HG02840 (cell line): Measurements from ENCODE around the gene C10orf53.

Experiments
- ATAC-seq: cut with Tn5 transposase; IDR thresholded peaks from one replicate; pipeline ENCODE4 v1.9.1; 2021; ENCODE audit warnings: mild to moderate bottlenecking, moderate library complexity, moderate number of reproducible peaks; ENCODE audit not compliant: unreplicated experiment, low FRiP score

Gene C10orf53

DNA sequence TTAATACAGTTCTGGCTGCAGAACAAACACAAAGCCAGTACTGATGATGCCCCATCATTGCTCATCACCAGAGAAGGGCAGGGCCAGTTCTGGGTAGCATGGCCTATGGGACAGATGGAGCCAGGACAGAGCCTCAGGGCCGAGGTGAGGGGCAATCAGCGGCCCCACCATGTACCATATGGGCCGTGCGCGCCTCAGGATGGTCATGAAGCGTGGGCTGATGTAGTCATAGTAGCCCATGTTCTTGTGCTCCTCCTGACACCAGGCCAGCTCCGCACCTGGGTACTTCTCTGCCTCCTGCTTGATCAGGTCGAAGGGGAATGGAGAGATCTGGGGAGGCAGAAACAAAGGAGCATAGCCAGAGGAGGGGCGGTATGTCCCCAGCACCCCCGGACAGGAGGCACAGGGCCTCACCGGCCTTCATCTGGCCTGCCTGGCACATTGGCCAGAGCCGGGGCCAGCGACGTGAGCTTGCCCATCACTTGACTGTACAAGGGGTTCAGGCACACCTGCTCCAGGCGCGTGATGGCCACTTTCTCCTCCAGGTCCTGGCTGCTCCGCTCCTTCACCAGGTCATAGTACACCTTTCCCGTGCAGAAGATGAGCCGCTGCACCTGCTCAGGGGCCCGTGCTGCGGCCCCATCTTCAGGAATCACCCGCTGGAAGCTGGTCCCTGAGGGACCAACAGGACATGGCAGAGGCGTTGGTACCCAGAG is 56.6 kb downstream of the C10orf53 start:
- no peak for ATAC-seq

DNA sequence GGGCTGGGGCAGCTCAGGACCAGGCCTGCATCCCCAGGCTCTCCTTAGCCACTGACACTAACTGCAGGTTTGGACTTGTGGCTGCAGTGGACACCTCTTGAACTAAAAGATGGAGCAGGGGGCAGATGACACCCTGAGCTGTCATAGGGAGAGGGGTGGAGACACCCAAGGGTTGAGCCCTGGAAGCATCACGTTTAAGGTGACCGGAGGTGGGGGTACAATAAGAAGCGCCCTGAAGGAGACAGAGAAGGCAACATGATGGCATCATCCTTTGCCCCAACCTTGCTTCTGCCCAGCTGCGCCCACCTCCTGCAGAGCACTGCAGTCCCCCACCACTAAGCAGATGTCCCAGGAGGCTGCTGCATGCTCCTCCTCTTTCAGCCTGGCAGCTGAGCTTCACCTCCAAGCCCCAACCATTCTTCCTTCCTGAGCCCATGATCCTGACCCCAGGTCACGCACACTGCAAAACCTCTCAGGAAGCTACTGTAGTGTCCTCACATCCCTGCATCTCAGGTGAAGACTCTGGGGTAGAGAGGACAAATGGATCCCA is 57.2 kb downstream of the C10orf53 start:
- ATAC-seq = no peak

DNA sequence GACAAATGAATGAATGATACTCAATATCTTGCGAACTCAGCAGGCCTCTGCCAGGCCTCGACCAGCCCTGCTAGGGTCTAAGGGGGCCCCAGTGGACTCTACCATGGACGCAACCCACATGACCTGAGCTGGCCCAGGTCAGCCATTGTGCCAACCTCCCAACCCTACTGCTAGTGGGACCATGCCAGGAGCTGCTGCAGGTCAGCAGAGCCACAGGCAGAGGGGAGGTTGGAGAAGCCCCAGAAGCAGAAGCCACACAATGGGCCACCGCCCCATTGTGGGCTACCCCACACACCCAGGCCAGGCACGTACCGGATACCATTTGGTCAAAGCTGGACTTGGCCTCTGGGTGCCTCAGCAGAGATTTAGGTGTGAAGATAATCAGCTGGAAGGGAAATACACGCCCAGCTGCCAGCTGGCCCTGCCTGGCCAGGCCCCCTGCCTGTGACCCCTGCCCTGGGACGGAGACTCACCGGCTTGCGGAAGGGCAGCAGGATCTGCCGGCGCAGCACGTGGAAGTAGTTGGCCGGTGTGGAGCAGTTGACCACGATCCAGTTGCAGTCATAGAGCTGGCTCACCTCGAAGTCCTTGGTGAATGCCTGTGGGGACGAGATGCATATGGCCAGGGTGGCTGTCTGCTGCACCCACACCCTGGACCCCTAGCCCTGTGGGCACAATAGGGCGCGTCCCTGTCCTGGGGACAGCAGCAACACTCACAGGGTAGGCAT is 58.2 kb downstream of the C10orf53 start:
- ATAC-seq = no peak

DNA sequence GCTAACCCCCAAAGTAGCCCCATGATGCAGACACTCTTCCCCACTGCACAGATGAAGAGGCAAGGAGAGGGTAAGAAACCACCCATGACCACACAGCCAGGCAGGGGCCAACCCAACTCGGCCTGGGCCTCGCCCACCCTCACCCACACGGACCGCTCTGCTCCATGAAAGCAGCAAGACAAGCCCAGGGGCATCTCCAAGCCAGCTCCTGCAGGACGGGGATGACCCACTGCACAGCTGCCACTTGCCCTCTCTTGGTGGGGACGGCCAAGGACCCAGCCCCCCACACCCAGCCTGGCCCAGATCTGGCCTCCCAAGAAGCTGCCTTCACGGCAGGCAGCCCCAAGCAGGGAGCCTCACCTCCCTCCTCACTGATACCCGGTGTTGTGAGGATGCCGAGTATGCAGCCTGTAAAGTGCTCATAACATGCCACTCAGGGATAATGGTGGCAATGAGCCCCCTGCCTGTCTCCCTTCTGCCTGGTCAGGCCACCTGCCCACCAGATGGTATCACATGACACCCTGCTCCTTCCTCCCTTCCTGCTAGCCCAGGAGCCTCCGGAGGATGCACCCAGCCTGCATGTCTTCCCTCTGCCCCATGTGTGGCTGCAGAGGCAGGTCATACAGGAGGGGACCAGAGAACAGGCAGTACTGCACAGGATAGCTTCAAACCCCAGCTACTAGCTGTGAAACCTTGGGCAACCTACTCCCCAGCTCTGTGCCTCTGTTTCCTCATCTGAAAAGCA is 59.3 kb downstream of the C10orf53 start:
- ATAC-seq = no peak

DNA sequence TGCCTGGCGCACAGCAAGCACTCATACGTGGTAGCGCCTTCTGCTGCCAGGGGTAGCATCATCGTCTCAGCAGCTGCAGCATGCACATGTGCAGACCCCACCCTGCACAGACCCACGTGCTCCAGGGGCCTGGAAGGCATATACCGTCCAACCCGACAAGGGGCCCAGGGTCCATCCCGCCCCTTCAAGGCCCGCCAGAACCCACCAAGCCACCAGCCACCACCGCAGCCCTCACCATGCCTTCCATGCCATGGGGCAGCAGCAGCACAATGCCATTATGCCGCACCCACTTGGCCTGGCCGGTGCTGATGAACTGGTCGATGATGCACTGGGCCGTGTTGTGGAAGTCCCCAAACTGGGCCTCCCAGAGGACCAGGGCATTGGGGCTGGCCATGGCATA is 60.0 kb downstream of the C10orf53 start:
- no peak for ATAC-seq

DNA sequence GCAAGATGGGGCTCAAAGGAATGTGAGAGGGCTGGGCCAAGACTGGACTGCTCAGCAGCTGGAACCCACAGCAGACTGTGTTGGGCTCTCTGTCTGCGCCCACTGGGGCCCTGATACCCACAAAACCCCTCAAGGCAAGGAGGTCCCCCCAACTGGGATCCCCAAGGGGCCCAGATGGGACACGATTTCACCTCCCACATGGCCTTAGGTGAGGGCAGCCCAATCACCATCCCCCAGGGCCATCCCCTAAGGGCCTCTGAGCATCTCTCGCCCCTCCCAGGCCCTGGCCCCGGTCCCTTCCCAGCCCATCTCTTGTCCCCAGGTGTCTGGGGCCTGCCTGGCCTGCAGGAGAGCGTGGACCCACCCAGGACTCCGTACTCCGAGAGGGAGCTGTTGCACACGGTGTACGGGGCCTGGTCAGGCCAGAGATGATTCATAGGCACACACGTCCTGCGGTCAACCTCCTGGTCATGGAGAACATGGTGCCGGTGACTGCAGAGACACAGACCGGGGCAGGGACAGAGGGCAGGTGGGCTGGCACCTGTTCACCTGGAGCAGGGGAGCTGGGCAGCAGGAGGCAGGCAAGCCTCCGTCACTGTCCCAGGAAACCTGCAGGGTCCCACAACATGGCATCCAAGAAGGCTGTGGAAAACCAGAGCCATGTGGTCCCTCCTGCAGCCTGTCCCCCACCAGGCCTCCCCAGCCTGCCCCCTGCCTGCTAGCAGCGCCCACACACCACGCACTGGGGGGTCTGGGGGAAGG is 61.1 kb downstream of the C10orf53 start:
- no peak for ATAC-seq

DNA sequence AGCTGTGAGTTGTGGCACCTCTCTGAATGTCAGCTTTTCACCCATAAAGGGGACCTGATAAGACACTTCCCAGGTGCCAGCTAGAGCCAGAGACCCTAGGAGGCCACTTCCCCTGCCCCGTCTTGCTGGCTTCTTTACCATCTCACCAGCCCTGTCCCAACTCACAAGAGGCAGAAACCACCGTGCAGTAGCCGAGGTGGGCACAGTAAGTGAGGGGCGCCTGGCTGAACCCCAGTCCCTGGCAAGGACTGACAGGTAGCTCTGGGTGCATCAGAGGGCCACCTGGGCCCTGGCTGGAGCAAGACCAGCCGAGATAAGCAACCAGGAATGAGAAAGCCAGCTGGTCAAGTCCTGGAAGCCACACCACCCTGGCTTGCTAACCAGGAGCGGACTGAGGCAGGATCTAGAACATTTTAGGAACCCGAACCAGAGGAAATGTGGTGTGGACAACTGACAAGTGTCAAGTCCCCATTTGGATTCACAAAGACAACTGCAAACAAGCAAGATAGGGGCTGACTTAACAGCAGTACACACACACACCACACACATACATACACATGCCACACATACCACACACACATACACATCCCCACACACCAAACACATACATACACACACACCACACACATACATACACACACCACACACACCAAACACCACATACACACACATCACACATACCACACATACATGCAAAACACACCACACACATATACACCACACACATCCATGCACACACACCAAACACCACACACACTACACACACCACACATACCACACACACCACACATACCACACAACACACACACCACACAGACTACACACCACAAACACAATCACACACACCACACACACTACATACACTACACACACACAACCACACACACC is 61.9 kb downstream of the C10orf53 start:
- no peak for ATAC-seq

DNA sequence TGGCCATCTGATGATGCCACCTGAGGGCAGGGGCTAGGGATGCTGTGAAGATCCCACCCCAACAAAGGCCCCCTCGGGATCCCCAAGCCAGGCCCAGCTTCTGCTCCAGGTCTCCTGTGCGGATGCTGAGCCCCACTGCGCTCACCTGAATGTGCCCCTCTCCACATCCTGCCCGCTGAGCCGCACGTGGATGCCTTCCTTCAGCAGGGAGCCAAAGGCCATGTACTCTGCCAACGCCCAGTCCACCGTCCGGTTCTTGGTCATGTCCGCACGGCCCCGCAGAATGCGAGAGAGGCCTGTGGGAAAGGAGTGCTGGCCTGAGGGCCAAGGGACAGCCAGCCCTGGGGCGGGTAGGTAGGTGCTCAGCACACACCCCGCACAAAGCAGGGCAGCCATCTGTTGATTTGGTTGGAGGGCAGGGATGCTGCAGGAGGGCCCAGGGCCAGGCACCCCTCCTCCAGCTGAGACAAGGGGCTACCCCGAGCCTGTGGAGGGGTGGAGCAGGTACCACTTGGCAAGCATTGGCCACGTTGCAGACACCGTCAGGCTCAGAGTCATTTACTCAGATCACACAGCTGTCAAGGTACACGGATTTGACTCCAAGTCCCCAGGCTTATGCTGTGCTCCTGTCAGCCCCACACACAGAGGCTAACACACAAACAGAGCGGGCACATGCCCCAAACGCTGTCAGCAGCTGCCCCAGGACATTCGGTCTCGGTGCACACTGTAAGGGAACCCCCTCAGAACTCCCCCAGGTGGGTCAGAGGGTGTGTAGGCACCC is 63.4 kb downstream of the C10orf53 start:
- ATAC-seq = no peak

DNA sequence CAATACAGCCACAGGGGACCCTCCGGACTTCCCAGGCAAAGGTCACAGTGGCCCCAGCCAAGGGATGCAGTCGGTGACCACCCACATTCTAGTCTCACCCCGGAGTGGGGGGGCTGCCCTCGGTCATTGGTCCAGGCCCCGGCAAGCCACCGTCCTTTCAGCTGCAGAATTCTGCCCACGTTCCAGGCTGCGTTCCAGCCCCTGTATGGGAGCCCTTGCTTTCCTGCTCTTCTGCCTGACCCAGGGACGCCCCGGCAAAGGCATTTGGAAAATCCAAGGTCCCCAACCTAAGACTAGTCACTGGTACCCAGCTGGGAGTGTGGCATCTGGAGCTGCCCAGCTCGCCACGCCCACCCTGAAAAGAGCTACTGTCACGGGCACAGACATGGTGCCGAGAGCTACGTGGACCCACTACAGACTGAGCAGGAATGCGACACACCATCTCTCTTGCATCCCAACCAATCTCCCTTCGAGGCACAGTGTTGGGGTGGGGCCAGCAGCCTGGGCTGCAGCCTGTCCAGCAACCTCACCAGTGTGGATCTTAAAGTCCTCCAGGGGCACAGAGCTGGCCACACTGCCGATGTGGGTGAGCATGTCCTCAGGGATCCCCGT is 64.1 kb downstream of the C10orf53 start:
- ATAC-seq = no peak

DNA sequence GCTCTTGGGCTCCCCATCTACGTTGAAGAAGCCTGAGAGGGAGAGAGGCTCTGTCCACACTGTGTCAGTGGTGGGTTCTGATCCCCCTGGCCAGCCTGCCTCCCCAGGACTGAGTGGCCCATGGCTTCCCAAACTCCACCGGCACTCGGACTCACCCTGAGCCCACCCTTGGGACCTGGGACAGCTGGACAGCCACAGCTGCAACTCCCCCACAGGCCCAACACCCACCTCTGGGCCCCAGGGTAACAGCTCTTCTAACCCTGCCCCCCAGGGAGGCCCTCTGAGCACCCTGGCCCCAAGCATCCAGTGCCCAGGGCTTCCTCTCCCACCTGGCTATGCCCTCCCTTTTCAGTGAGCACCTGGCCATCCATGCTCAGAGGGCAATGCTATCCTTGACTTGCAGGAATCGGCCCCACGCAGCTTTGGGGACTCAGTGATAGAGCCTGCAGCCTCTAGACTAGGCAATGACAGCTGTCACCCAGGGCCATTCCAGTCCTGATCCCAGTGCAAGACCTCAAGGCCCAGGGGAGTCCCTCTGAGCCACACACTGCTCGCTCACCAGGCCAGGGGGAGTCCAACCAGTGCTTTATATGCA is 64.7 kb downstream of the C10orf53 start:
- ATAC-seq = no peak

DNA sequence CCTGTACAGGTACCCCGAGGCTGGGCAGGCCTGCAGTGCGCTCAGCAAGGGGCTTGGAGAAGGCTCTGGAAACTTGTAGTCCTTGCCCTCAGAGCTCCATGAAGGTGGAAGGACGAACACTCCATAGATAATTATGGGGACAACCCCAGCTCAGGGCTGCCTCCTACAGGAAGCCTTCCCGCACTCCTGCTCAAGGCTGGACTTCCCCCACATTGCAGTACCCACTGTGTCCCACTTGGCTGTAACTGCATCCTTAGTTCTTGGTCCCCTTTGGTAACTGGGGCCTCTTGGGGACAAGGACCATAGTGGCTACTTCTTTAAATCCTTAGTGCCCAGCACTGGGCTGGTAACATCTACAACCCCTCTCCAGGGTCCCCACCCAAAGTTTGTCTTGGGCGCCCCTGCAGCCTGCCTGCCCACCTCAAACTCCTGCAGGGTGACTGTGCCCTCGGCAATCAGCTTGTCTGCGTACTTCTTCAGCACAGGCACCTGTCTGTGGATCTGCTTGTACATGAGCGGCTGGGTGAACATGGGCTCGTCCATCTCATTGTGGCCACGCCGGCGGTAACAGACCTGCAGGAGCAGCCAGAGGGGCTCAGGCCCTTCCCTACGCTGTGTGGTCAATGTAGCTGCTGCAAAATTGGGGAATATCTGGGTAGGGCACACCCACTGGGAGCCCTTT is 65.6 kb downstream of the C10orf53 start:
- ATAC-seq = no peak

DNA sequence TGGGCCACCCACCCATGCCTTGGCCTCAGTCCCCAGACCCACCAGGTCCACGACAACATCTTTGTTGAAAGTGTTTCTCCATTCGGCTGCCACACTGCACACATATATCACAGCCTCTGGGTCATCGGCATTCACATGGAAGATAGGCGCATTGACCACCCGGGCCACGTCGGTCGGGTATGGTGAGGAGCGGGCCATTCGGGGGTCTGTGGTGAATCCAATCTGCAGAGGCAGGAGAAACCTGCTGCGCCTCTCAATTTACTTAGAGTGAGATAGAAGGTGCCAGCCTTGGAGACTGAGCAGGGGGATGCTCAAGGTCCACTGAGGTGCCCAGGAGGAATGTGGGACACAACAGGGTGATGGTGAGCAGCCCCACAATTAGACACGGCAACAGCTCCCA is 66.3 kb downstream of the C10orf53 start:
- ATAC-seq = no peak

DNA sequence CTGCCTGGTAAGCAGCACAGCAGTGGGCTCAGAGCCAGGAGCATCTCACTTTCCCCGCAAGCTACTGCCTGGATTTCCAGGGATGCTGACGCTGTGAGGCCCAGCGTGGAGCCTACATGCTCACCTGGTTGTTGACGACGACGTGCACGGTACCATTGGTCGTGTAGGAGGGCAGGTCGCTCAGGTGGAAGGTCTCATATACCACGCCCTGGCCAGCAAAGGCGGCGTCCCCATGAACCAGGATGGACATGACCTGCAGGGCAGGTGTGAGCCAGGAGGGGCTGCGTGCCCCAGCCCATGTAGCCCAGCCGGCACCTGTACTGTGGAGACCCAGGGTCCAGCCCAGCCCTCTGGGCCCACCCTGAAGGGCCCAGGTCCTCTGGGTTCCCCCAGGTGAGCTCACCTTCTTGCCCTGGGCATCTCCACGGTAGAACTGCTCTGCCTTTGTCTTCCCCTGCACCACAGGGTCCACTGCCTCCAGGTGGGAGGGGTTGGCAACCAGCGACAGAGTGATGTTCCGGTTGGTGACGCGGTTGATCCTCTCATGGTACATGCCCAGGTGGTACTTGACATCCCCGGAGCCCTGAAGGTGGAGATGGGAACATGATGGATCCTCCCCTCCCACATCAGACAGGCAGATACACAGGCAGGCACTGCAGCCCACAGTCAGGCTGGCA is 67.3 kb downstream of the C10orf53 start:
- no peak for ATAC-seq
